Vagina (tissue), 2 donors: Measurements from ENCODE around the gene MAGEF1. TPM values are rescaled to one million over a fixed set of nuclear protein-coding genes. Genes with fewer than 3 reads are reported as not detected.
A peak's percentile ranks its signal among the peaks of the same experiment; 100 is the strongest.

Source experiments
- DNase-seq, 2 donors: peaks; one replicate each; pipeline ENCODE4 v3.0.0-alpha.2; 2017; ENCODE audit errors: extremely low spot score in 2 of 2
- H3K27ac ChIP-seq: fragments of 200-600 bp; sonication (generic); one replicate; pipeline ENCODE4 v1.5.1; 2019
- H3K27me3 ChIP-seq: fragments of 200-600 bp; sonication (generic); one replicate; pipeline ENCODE4 v1.5.1; 2019
- H3K36me3 ChIP-seq, 2 donors: fragments of 200-600 bp; sonication (generic); one replicate each; pipeline ENCODE4 v1.5.1; 2017 to 2019
- H3K4me1 ChIP-seq: fragments of 200-600 bp; sonication (generic); one replicate; pipeline ENCODE4 v1.5.1; 2019
- H3K4me3 ChIP-seq, 2 donors: fragments of 200-600 bp; sonication (generic); 1 replicate in 1 of 2; 2 replicates in 1 of 2; pipeline ENCODE4 v1.5.1; 2016 to 2019
- H3K9me3 ChIP-seq: fragments of 200-600 bp; sonication (generic); one replicate; pipeline ENCODE4 v1.5.1; 2019
- CTCF ChIP-seq, 3 experiments: fragments of 450-650 bp in 2 of 3; fragments of 200-600 bp in 1 of 3; sonication (generic) in 1 of 3; IDR thresholded peaks; one replicate each; pipeline ENCODE4 v1.5.1; 2017 to 2019; ENCODE audit warnings: antibody characterized with exemption in 3 of 3, mild to moderate bottlenecking in 2 of 3, moderate library complexity in 2 of 3
- POLR2A ChIP-seq, 2 donors: fragments of 450-650 bp; IDR thresholded peaks; one replicate each; pipeline ENCODE4 v1.6.1; 2017; ENCODE audit warnings: antibody characterized with exemption in 2 of 2, mild to moderate bottlenecking in 2 of 2, moderate library complexity in 2 of 2
- POLR2AphosphoS5 ChIP-seq, 2 donors: sonication (generic); formaldehyde crosslinking; IDR thresholded peaks; one replicate each; pipeline ENCODE4 v1.9.0; 2017; ENCODE audit warnings: antibody characterized with exemption in 2 of 2, mild to moderate bottlenecking in 2 of 2, low read depth in 1 of 2; ENCODE audit not compliant: insufficient read depth in 1 of 2
- intact Hi-C: fragments of 100-400 bp; cut with DNase I; formaldehyde crosslinking; loops from one replicate; pipeline ENCODE4 v1.15.1; 2023
- total RNA-seq: library from RNA; depleted of rRNA; stranded (reverse); fragments of >200 nt; gene quantifications from one replicate; pipeline ENCODE4 v1.2.3, GENCODE V29; 2016

MAGEF1 gene
- total RNA-seq, 1 donor from 2014 or later: 25.5 TPM

DNA sequence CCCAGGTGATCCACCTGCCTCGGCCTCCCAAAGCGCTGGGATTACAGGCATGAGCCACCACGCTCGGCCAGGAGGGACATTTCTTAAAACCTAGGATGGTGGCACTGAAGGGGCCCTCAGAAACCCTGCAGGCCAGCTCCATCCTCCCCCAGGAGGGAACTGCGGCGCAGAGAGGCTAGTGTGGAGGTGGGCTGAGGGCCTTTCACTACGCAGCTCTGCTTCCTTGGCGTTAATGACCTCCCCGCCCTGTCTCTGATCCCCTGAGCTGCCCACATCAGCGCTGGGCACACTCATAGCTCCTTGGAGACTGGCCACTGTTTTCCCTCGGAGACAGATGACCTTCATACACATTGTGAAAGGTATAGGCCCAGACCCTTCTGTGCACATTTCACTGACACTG, 46.2 kb upstream of the MAGEF1 start:
- H3K9me3 ChIP-seq: no peaks in the 10 kb centered on the region
- no peak for DNase-seq
- no peaks in the 10 kb centered on the region for H3K36me3 ChIP-seq
- H3K4me3 ChIP-seq: no peak overlapping the region
- H3K4me1 ChIP-seq: peaks cover 40% of the 10 kb centered on the region
- intact Hi-C loops: no loop called here
- TF ChIP-seq POLR2AphosphoS5 (IDR thresholded peaks at IDR 0.05; ENCODE audit: insufficient read depth in 1 of 2, low read depth in 1 of 2) (no peak), CTCF (IDR thresholded peaks at IDR 0.05) (no peak), POLR2A (IDR thresholded peaks at IDR 0.05) (no peak)
- H3K27ac ChIP-seq: no peak overlapping the region
- H3K27me3 ChIP-seq: no peaks in the 10 kb centered on the region

- no peaks in the 10 kb centered on the region for H3K36me3 ChIP-seq
These were observed 45.3 kb upstream of the MAGEF1 start for GRCh38 chr3:184757022-184757651.

GRCh38 chr3:184756151-184757021, 44.5 kb upstream of the MAGEF1 start:
- no peaks in the 10 kb centered on the region for H3K27me3 ChIP-seq
- no peaks in the 10 kb centered on the region for H3K36me3 ChIP-seq
- no peak overlapping the region for H3K4me3 ChIP-seq
- TF ChIP-seq POLR2AphosphoS5 (IDR thresholded peaks at IDR 0.05; ENCODE audit: insufficient read depth in 1 of 2, low read depth in 1 of 2) (no peak), CTCF (IDR thresholded peaks at IDR 0.05) (no peak), POLR2A (IDR thresholded peaks at IDR 0.05) (no peak)
- H3K9me3 ChIP-seq: no peaks in the 10 kb centered on the region
- no peak for DNase-seq
- intact Hi-C loops: no loop called here
- H3K4me1 ChIP-seq: peaks cover 35% of the 10 kb centered on the region
- H3K27ac ChIP-seq: peak overlapping the region; percentile 24

More at GRCh38 chr3:184757022-184757651, 45.3 kb upstream of the MAGEF1 start:
- no peaks in the 10 kb centered on the region for H3K27me3 ChIP-seq
- H3K9me3 ChIP-seq: no peaks in the 10 kb centered on the region
- peak overlapping the region; percentile 24 for H3K27ac ChIP-seq
- TF ChIP-seq POLR2AphosphoS5 (IDR thresholded peaks at IDR 0.05; ENCODE audit: insufficient read depth in 1 of 2, low read depth in 1 of 2) (peak; percentile 36 to 42), CTCF (IDR thresholded peaks at IDR 0.05) (no peak)
- intact Hi-C loops: no loop called here
- DNase-seq: no peak
- H3K4me3 ChIP-seq: no peak overlapping the region
- peaks cover 40% of the 10 kb centered on the region for H3K4me1 ChIP-seq

DNA sequence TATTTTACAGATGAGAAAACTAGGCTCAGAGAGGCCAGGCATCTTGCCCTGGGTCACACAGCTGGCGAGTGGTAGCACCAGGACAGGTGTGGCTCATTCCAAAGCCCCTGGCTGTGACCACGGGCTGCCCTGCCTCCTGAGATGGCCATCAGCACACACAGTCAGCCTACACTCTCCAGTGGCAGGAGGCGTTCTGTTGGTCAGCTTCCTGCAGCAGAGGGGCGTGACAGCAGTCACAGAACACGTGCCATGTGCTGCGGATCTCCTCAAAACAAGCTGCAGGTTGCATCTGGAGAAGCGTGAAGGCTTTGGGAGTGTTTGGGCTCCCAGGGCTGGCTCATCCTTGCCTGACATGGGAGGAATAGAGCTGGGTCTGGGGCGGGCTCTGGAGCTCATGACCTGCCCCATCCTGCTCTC, 43.5 kb upstream of the MAGEF1 start:
- no peak overlapping the region for H3K27ac ChIP-seq
- H3K4me1 ChIP-seq: peaks cover 25% of the 10 kb centered on the region
- H3K9me3 ChIP-seq: no peaks in the 10 kb centered on the region
- intact Hi-C loops: no loop called here
- no peaks in the 10 kb centered on the region for H3K27me3 ChIP-seq
- DNase-seq: no peak
- TF ChIP-seq POLR2AphosphoS5 (IDR thresholded peaks at IDR 0.05; ENCODE audit: insufficient read depth in 1 of 2, low read depth in 1 of 2) (no peak), CTCF (IDR thresholded peaks at IDR 0.05) (no peak), POLR2A (IDR thresholded peaks at IDR 0.05) (no peak)
- H3K36me3 ChIP-seq: no peaks in the 10 kb centered on the region
- H3K4me3 ChIP-seq: no peak overlapping the region

GRCh38 chr3:184752361-184752760, 40.5 kb upstream of the MAGEF1 start:
- Histone ChIP-seq H3K27me3 (no peaks in the 10 kb centered on the region), H3K4me3 (no peak overlapping the region), H3K36me3 (no peaks in the 10 kb centered on the region), H3K27ac (no peak overlapping the region), H3K4me1 (peaks cover 33% of the 10 kb centered on the region), H3K9me3 (no peaks in the 10 kb centered on the region)
- intact Hi-C loops: no loop called here
- TF ChIP-seq POLR2AphosphoS5 (IDR thresholded peaks at IDR 0.05; ENCODE audit: insufficient read depth in 1 of 2, low read depth in 1 of 2) (no peak), CTCF (IDR thresholded peaks at IDR 0.05) (no peak)
- no peak for DNase-seq
